DOHH2 (cell line): ENCODE results near the gene ALS2CL.

Experiments
- EZH2phosphoT487 ChIP-seq: fragments of 200-600 bp; sonication (generic); IDR thresholded peaks from 2 replicates; pipeline ENCODE4 v1.6.1; 2017; ENCODE audit warnings: borderline replicate concordance, mild to moderate bottlenecking, antibody characterized with exemption, low read length, moderate library complexity, mixed read lengths
- TF ChIP-seq, protein P1 (sequence below): fragments of 200-600 bp; sonication (generic); IDR thresholded peaks from one replicate; pipeline ENCODE4 v1.5.1; 2014; ENCODE audit warnings: antibody characterized with exemption, mild to moderate bottlenecking, low read depth, low read length; ENCODE audit not compliant: poor library complexity, severe bottlenecking

DNA sequence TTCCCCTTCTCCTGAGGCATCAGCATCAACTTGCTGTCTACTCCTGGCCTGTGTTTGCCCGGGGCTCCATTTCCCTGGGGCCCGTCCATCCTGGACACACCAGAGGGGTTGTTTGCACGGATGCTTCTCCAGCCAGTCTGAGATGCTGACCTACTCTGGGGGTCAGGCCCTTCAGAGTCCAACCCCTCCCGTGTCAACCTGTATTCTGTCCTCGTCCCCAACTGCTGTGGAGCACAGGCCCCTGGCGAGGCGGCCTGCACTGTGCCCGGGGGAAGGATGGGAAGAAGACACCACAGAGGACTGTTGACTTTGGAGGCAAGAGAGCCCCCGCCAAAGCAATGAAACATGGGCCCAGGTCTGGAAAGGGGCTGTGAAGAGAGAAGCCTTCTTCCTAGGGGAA is 25.8 kb downstream of the ALS2CL start:
- TF ChIP-seq EZH2phosphoT487: no peak
- TF ChIP-seq, protein P1, sequence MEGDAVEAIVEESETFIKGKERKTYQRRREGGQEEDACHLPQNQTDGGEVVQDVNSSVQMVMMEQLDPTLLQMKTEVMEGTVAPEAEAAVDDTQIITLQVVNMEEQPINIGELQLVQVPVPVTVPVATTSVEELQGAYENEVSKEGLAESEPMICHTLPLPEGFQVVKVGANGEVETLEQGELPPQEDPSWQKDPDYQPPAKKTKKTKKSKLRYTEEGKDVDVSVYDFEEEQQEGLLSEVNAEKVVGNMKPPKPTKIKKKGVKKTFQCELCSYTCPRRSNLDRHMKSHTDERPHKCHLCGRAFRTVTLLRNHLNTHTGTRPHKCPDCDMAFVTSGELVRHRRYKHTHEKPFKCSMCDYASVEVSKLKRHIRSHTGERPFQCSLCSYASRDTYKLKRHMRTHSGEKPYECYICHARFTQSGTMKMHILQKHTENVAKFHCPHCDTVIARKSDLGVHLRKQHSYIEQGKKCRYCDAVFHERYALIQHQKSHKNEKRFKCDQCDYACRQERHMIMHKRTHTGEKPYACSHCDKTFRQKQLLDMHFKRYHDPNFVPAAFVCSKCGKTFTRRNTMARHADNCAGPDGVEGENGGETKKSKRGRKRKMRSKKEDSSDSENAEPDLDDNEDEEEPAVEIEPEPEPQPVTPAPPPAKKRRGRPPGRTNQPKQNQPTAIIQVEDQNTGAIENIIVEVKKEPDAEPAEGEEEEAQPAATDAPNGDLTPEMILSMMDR: no peak
